SJSA1 (cell line): Measurements from ENCODE around the gene PAQR7. TPM values are rescaled to one million over a fixed set of nuclear protein-coding genes. Genes with fewer than 3 reads are reported as not detected.

Source experiments
- DNase-seq, 2 experiments: peaks; one replicate each; pipeline ENCODE4 v3.0.0-alpha.2; 2015 to 2020; ENCODE audit warnings: low spot score in 2 of 2, low read depth in 1 of 2
- H3K27ac ChIP-seq: fragments of 250-450 bp; sonication (Bioruptor Pico); 2 replicates; pipeline ENCODE4 v1.5.1; 2020; ENCODE audit warnings: mild to moderate bottlenecking, moderate library complexity
- H3K27me3 ChIP-seq: fragments of 250-450 bp; sonication (Bioruptor Pico); replicated peaks from 2 replicates; pipeline ENCODE4 v1.5.1; 2020; ENCODE audit warnings: mild to moderate bottlenecking, moderate library complexity
- H3K36me3 ChIP-seq: fragments of 250-450 bp; sonication (Bioruptor Pico); 2 replicates; pipeline ENCODE4 v1.5.1; 2020; ENCODE audit warnings: mild to moderate bottlenecking
- H3K4me1 ChIP-seq: fragments of 250-450 bp; sonication (Bioruptor Pico); replicated peaks from 2 replicates; pipeline ENCODE4 v1.6.1; 2021; ENCODE audit warnings: mild to moderate bottlenecking
- H3K4me3 ChIP-seq: fragments of 250-450 bp; sonication (Bioruptor Pico); 2 replicates; pipeline ENCODE4 v1.5.1; 2020; ENCODE audit warnings: mild to moderate bottlenecking
- H3K9me3 ChIP-seq: fragments of 250-450 bp; sonication (Bioruptor Pico); replicated peaks from 2 replicates; pipeline ENCODE4 v1.5.1; 2020; ENCODE audit warnings: mild to moderate bottlenecking
- total RNA-seq: library from RNA; depleted of rRNA; stranded (reverse); fragments of >200 nt; shearing (Covaris generic); gene quantifications from 2 replicates; pipeline ENCODE4 v1.2.3, GENCODE V29; 2014; rRNA removed

The PAQR7 gene
- total RNA-seq, result 2.9 and 3.1 TPM in 2 replicates

- Histone ChIP-seq H3K4me3 (peak within 1 kb of the TSS; percentile 53), H3K9me3 (no peaks in the 10 kb centered on the region; the same call in 1 of the 2 replicates), H3K4me1 (peaks cover 17% of the 10 kb centered on the region), H3K27ac (peak within 1 kb of the TSS; percentile 9; the same call in 1 of the 2 replicates), H3K27me3 (0 out of 2 replicates have a peak, but pooled peaks cover 2% of the 10 kb centered on the region), H3K36me3 (no peaks in the 10 kb centered on the region)
- peak; percentile 39 to 66 for DNase-seq
These were observed at the start of gene PAQR7 for GRCh38 chr1:25875154-25875855. Gene PAQR7, minus strand, starts transcription at chr1:25875708. Its CDS starts 11,869 bp downstream, at chr1:25863839.

GRCh38 chr1:25924454-25924853 lies 48.9 kb upstream of the PAQR7 start:
- H3K36me3 ChIP-seq, result no peaks in the 10 kb centered on the region
- H3K4me1 ChIP-seq, result peaks cover 31% of the 10 kb centered on the region
- no peaks in the 10 kb centered on the region for H3K9me3 ChIP-seq
- no peak overlapping the region for H3K4me3 ChIP-seq
- no peak for DNase-seq
- no peak overlapping the region for H3K27ac ChIP-seq
- H3K27me3 ChIP-seq, result no peaks in the 10 kb centered on the region

GRCh38 chr1:25922971-25923552 lies 47.6 kb upstream of the PAQR7 start:
- DNase-seq, result peak; percentile 49 to 55
- Histone ChIP-seq H3K9me3 (no peaks in the 10 kb centered on the region), H3K4me1 (peaks cover 31% of the 10 kb centered on the region), H3K4me3 (peak overlapping the region; percentile 40), H3K27ac (peak overlapping the region; percentile 49), H3K36me3 (no peaks in the 10 kb centered on the region), H3K27me3 (no peaks in the 10 kb centered on the region)

- Histone ChIP-seq H3K27me3 (no peaks in the 10 kb centered on the region), H3K36me3 (no peaks in the 10 kb centered on the region), H3K27ac (peak overlapping the region; percentile 49), H3K4me3 (peak overlapping the region; percentile 40), H3K4me1 (peaks cover 31% of the 10 kb centered on the region), H3K9me3 (no peaks in the 10 kb centered on the region)
- DNase-seq, result peak in 1 of 2 experiments; percentile 36
These were observed 46.8 kb upstream of the PAQR7 start for GRCh38 chr1:25922056-25922970.

GRCh38 chr1:25918615-25919014 lies 43.1 kb upstream of the PAQR7 start:
- Histone ChIP-seq H3K4me1 (peaks cover 19% of the 10 kb centered on the region), H3K27ac (no peak overlapping the region), H3K9me3 (no peaks in the 10 kb centered on the region), H3K27me3 (no peaks in the 10 kb centered on the region), H3K36me3 (no peaks in the 10 kb centered on the region), H3K4me3 (no peak overlapping the region)
- no peak for DNase-seq

- Histone ChIP-seq H3K9me3 (no peaks in the 10 kb centered on the region), H3K27me3 (no peaks in the 10 kb centered on the region), H3K4me1 (peaks cover 13% of the 10 kb centered on the region), H3K4me3 (no peak overlapping the region), H3K36me3 (no peaks in the 10 kb centered on the region), H3K27ac (no peak overlapping the region)
- DNase-seq, result no peak
These were observed 42.5 kb upstream of the PAQR7 start for GRCh38 chr1:25917996-25918395.

- Histone ChIP-seq H3K27me3 (no peaks in the 10 kb centered on the region), H3K4me3 (no peak overlapping the region)
These were observed 41.0 kb upstream of the PAQR7 start for GRCh38 chr1:25916460-25916859.

GRCh38 chr1:25914074-25914995 lies 38.8 kb upstream of the PAQR7 start:
- Histone ChIP-seq H3K4me1 (peaks cover 7% of the 10 kb centered on the region; the same call in 1 of the 2 replicates), H3K27me3 (no peaks in the 10 kb centered on the region), H3K4me3 (no peak overlapping the region), H3K27ac (no peak overlapping the region), H3K36me3 (no peaks in the 10 kb centered on the region), H3K9me3 (no peaks in the 10 kb centered on the region)
- DNase-seq, result no peak

More at GRCh38 chr1:25916460-25916859, 41.0 kb upstream of the PAQR7 start:
- no peaks in the 10 kb centered on the region for H3K36me3 ChIP-seq
- H3K4me1 ChIP-seq, result peaks cover 7% of the 10 kb centered on the region; the same call in 1 of the 2 replicates
- no peaks in the 10 kb centered on the region for H3K9me3 ChIP-seq
- DNase-seq, result no peak
- no peak overlapping the region for H3K27ac ChIP-seq

GRCh38 chr1:25913206-25913605 lies 37.7 kb upstream of the PAQR7 start:
- Histone ChIP-seq H3K27me3 (no peaks in the 10 kb centered on the region), H3K27ac (no peak overlapping the region), H3K4me3 (no peak overlapping the region), H3K36me3 (no peaks in the 10 kb centered on the region), H3K9me3 (no peaks in the 10 kb centered on the region), H3K4me1 (peaks cover 7% of the 10 kb centered on the region; the same call in 1 of the 2 replicates)
- no peak for DNase-seq

GRCh38 chr1:25912076-25912831 lies 36.7 kb upstream of the PAQR7 start:
- Histone ChIP-seq H3K36me3 (no peaks in the 10 kb centered on the region), H3K4me3 (no peak overlapping the region), H3K9me3 (no peaks in the 10 kb centered on the region), H3K27me3 (no peaks in the 10 kb centered on the region), H3K4me1 (peaks cover 7% of the 10 kb centered on the region; the same call in 1 of the 2 replicates), H3K27ac (0 out of 2 replicates have a peak overlapping the region, but pooled peaks have one; percentile 15)
- no peak for DNase-seq

GRCh38 chr1:25911162-25911561 lies 35.7 kb upstream of the PAQR7 start:
- Histone ChIP-seq H3K4me1 (peaks cover 14% of the 10 kb centered on the region), H3K36me3 (no peaks in the 10 kb centered on the region), H3K9me3 (no peaks in the 10 kb centered on the region), H3K27me3 (no peaks in the 10 kb centered on the region), H3K27ac (no peak overlapping the region), H3K4me3 (no peak overlapping the region)
- DNase-seq, result no peak

- no peaks in the 10 kb centered on the region for H3K9me3 ChIP-seq
- no peak overlapping the region for H3K27ac ChIP-seq
- peaks cover 18% of the 10 kb centered on the region for H3K36me3 ChIP-seq
- H3K4me1 ChIP-seq, result peaks cover 14% of the 10 kb centered on the region
- H3K27me3 ChIP-seq, result no peaks in the 10 kb centered on the region
- DNase-seq, result no peak
- no peak overlapping the region for H3K4me3 ChIP-seq
These were observed 33.5 kb upstream of the PAQR7 start for GRCh38 chr1:25909040-25909439.
